ENCODE data around the gene BEND2.
"Not testable (repeated sequence)": the region's sequence is repeated elsewhere in the genome, so short reads cannot be mapped to it uniquely, and the experiment has no call there.

BEND2 gene

GRCh38 chrX:18220786-18221185 is at the start of gene BEND2:
Gene BEND2, minus strand, starts transcription at chrX:18220886. Its CDS starts 136 bp downstream, at chrX:18220750.
- no peak for DNase-seq (ENCODE audit: low read depth)

- DNase-seq (ENCODE audit: low read depth): no peak
These were observed 34.4 kb upstream of the BEND2 start for GRCh38 chrX:18255059-18255458.

DNA sequence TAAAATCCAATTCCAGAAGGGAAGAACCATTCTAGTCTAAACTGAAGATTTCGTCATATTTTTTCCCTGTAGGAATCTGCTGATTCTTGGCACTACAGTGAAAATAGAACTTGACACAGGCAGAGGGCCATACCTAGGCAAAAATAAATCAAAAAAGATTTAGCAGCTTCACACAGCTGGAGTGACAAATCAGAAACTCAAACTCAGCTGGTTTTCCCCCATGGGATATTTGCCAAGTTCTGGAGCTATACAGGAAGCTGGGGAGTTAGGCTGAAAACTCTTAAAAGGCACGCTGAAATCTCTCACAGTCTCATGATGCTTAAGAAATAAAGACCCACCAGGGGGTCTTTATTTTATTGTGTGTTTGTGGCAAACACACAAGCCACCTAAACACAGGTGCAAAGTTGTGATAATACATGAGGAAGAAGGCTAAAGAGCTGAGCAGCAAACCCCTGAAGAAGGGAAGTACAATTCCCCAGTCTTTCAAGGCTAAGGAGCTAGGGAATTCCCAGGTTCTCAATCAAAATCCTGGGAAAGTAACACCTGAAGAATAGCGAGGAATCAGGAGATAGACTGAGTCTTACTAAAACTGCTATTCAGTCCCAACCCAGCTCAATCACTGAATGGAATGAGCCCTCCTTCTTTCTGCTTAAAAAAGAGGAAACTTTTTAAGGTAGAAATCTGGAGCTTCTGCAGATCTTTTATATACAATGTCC is 32.1 kb upstream of the BEND2 start:
- no peak for DNase-seq (ENCODE audit: low read depth)

- DNase-seq (ENCODE audit: low read depth): not testable (repeated sequence)
These were observed 9.0 kb upstream of the BEND2 start for GRCh38 chrX:18229646-18230045.

DNA sequence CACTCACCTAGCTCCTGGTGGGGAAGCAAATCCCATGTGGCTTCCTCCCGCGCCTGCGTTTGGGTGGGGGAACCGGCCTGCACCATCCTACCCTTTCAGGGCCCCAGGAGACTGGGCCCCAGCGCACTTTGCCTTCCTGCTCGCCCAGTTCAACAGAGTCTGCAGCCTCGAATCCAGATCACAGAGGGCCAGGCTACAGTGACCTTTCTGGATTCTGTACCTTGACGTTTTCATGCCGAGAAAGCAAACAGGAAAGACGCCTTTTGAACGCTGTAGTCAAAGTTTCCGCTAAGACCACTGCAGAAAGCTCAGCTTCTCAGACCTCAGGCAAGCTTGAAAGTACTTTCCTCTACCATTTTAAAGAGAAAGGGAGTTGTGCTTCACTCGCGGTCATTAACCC is 7.4 kb upstream of the BEND2 start:
- no peak for DNase-seq (ENCODE audit: low read depth)

- DNase-seq (ENCODE audit: low read depth): no peak
These were observed 6.8 kb upstream of the BEND2 start for GRCh38 chrX:18227458-18227857.

DNA sequence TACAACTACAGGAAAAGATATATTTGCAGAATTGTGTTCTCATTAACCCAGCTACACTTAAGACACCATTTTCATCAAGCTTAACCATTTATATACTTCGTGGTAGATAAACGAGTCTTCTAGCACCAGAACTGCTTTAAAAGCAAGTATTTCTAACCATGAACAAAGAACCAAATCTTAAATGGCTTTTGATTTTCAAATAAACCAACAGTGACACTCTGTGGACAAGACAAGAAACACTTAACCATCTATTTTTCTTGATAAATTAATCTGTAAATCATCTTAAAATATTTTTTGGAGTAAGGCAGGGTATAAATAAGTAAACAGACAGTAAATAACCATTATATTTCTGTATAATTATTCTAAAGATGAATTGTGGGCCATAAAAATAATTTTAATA is 10.2 kb downstream of the BEND2 start:
- DNase-seq (ENCODE audit: low read depth): no peak

- DNase-seq (ENCODE audit: low read depth): no peak
These were observed 14.0 kb downstream of the BEND2 start for GRCh38 chrX:18206657-18207056.

DNA sequence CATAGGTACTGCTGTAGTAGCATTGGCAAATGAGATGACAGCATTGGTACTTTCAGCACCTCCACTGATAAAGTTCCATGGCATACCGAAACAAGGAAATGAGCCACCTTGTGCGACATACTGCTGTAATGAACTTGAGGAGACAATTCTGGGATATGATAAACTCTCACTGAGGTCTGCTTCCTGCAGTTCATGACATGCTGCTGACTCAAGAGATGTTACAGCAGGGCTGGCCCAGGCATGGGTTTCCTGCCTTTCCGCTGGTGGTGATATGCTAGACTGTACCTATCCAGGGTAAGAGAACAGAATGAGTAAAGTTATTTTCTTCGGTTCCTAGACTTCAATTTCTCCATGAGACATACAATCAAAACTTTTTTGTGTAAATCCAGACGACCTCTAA is 17.1 kb downstream of the BEND2 start:
- DNase-seq (ENCODE audit: low read depth): no peak

DNA sequence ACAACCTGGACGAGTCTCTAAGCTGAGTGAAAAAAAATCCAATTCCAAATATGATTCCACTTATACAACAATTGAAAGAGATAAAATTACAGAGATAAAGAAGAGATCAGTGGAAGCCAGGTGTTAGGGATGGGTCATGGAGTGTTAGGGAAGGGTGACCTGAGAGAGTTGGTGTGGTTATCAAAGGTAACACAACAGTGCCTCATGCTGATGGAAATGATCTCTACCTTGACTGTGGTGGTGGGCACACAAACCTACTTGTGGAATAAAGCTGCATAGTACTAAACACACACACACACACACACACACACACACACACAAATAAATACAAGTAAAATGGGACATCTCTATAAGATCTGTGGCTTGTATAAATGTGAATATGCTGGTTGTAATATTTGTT is 26.0 kb downstream of the BEND2 start:
- no peak for DNase-seq (ENCODE audit: low read depth)

DNA sequence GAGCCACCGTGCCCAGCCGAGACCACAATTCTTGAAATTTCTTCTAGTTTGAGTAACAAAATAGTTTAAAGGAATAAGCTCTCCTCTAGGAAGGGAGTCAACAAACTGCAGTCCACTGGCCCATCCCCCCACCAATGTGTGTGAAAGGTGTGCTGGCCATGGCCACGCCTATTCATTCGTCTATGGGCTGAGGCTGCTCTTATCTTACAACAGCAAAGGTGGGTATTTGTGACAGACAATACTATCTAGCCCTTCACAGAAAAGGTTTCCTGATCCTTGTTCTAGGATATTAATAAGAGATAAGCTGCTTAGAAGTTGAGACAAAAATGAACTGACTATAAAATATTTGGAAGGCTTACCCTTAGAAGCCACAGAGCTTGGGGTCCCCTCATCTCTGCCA is 41.2 kb downstream of the BEND2 start:
- DNase-seq (ENCODE audit: low read depth): no peak

DNA sequence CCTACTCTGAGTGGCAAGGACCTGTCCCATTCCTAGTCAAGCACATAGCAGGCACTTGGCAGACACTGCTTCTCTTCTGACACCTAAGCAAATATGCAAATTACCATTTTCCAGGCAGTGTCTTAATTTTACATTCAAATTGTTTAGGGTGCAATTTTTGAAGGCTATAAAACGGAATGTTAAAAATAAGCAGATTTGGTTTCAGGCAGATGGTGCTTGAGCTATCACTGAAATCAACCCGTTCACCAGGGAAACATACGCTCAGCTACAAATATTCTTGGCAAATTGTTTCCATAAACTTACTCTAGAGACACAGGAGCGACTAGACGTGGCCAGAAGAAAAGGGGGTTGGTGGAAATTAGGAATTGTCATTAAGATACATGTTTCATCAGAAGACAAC is 45.7 kb downstream of the BEND2 start:
- DNase-seq (ENCODE audit: low read depth): no peak

DNA sequence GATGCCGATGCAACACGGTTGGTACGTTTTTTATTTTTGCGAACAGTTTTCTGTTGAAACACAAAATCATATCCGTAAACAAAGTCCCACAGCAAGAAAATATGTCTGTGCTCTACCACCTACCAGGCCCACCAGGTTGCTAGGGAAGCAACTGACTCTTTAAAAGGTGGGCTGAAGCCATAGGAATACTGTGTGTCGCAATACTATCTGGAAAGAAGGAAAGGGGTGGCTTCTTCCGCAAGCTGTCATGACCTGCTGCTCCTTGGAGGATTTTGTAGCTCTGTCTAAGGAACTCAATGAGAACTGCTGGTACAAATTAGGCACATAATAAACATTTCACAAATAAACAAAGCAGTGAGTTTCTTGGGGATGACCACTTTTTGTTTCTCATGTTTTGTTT is 46.5 kb downstream of the BEND2 start:
- DNase-seq (ENCODE audit: low read depth): no peak

DNA sequence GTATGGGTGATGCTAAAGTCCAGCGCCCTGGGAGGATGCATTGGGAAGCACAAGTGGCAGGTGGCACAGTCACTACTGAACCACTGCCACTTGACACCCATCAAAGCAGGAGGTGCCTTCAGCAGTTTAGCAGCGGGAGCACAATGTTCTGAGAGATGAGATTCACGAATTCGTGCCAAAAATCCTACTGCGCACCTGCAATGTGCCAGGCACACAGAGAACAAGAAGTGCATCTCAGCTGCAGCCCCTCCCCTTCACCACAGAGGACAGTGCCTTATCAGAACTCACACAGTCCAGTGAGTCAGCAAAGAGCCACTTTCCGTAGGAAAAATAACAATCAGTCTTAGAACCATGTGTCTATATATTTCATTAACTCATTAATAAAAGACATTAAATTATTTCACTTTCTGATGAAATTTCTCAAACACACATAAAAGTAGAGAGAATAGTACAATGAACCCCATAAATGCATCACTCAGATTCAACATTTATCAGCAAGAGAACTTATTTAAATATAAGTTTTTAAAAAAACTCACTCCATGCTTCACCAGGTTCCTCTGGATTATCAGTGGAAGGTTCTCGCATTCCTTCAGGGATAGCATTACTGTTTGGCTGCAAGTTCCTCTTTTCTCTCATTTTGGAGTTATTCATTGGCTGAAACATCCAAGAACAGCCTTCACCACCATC is 47.0 kb downstream of the BEND2 start:
- DNase-seq (ENCODE audit: low read depth): no peak

- DNase-seq (ENCODE audit: low read depth): no peak
These were observed 47.7 kb downstream of the BEND2 start for GRCh38 chrX:18172970-18173369.

DNA sequence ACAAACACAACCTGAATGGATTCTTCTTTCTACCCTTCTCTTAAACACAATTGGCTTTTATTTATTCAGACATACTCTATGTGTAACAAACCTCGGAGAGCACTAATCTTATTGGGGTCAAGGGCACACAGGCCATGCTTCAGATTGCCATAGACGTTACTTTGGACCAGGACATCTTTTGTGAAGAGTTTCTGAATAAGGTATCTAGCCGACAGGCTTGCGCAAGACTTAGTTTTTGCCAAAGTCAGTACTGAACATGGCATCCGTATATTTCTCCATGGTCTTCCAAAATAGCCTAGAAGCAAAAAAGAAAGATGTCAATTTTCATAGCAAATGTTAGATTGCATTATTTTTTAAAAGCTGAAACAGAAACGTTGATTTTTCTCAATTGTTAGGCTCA is 49.8 kb downstream of the BEND2 start:
- no peak for DNase-seq (ENCODE audit: low read depth)

DNA sequence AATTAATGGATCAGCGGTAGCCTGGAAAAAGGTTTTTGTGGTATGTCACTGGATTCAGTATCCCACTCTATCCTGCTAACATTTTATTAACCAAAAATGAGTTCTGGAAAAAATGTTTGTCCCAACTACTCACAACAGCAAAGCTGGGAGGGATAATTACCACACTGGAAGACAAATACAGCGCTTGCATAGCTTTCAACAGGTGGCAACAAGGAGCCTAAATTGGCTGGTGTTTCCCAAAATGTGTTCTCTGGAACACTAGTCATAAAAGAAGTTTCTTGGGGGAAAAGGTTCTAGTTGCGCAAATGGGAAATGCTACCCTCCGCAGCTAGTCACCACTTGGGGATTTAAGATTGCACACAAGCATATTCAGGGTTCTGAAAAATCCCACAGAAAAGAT is 54.6 kb downstream of the BEND2 start:
- DNase-seq (ENCODE audit: low read depth): no peak

GRCh38 chrX:18160369-18160768 is 60.3 kb downstream of the BEND2 start:
- DNase-seq (ENCODE audit: low read depth): no peak

GRCh38 chrX:18158963-18159362 is 61.7 kb downstream of the BEND2 start:
- DNase-seq (ENCODE audit: low read depth): no peak

GRCh38 chrX:18151649-18152048 is 69.0 kb downstream of the BEND2 start:
- no peak for DNase-seq (ENCODE audit: low read depth)

DNA sequence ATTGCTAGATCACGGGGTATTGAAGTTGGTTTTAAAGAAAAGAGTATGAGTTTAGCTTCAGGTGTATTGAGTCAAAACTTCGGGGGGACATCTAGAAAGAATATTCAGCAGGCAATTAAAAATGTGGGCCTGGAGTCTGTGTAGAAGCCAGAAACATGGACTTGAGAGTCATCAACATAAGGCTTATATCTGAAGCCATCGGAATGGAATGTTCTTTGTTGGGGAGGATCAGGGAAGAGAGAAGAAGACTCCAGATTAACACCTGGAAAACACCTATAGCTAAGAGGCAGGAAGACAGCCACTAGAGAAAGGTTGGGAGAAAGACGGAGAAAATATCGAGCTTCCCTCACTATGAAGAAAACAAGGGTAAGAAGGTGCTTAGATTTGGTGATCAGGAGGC is 69.5 kb downstream of the BEND2 start:
- DNase-seq (ENCODE audit: low read depth): no peak

GRCh38 chrX:18149454-18149853 is 71.2 kb downstream of the BEND2 start:
- no peak for DNase-seq (ENCODE audit: low read depth)

- DNase-seq (ENCODE audit: low read depth): no peak
These were observed 73.7 kb downstream of the BEND2 start for GRCh38 chrX:18146954-18147353.

DNA sequence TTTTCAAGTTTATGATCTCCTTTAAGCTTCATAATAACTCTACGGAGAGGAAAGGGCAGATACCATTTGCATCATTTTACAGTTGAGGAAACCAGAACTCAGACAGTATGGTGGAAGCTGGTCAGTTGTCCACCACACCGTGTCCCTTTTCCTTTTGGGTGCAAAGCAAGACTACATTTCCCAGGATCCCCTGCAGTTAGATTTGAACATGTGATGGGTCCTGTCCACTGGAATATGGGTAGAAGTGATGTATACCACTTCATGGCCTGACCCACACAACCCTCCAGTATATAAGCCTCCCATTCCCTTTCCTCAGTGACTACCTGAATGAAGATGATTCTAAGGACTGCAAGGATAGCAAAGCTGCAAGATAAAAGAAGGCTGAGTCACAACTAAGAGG is 74.7 kb downstream of the BEND2 start:
- DNase-seq (ENCODE audit: low read depth): no peak
